GM12878 (cell line): Measurements from ENCODE around the gene ATP5PD.

Source experiments
- CHD2 ChIP-seq: IDR thresholded peaks from 2 replicates; pipeline ENCODE4 v1.6.1; 2011; ENCODE audit warnings: low read depth, low read length, improper control_type of control experiment, borderline replicate concordance
- CHD4 ChIP-seq: fragments of 200-600 bp; sonication (generic); IDR thresholded peaks from 2 replicates; pipeline ENCODE4 v1.6.1; 2016; ENCODE audit warnings: mild to moderate bottlenecking
- CTCF ChIP-seq, 3 experiments: IDR thresholded peaks in 2 of 3; conservative IDR thresholded peaks in 1 of 3; 2 replicates each; pipeline ENCODE4 v1.5.1; 2011; ENCODE audit warnings: low read depth in 3 of 3, low read length in 3 of 3, mild to moderate bottlenecking in 3 of 3, control low read depth in 2 of 3, moderate library complexity in 2 of 3, inconsistent platforms in 1 of 3, mixed read lengths in 1 of 3; ENCODE audit not compliant: control insufficient read depth in 2 of 3, insufficient read depth in 1 of 3; ENCODE audit errors: extremely low read depth in 1 of 3
- ELK1 ChIP-seq: IDR thresholded peaks from 2 replicates; pipeline ENCODE4 v1.6.1; 2012; ENCODE audit warnings: low read depth, low read length, improper control_type of control experiment
- KDM1A ChIP-seq: fragments of 200-600 bp; sonication (generic); IDR thresholded peaks from 2 replicates; pipeline ENCODE4 v1.6.1; 2016; ENCODE audit warnings: borderline replicate concordance
- POLR2A ChIP-seq: IDR thresholded peaks from 2 replicates; pipeline ENCODE4 v1.6.1; 2011; ENCODE audit warnings: low read depth, mild to moderate bottlenecking, low read length
- POLR2AphosphoS5 ChIP-seq: IDR thresholded peaks from 2 replicates; pipeline ENCODE4 v1.6.1; 2011; ENCODE audit warnings: mild to moderate bottlenecking, low read length, inconsistent platforms
- REST ChIP-seq: IDR thresholded peaks from 2 replicates; pipeline ENCODE4 v1.6.1; 2012; ENCODE audit warnings: mild to moderate bottlenecking, low read depth, low read length
- SPI1 ChIP-seq: IDR thresholded peaks from 2 replicates; pipeline ENCODE4 v1.6.1; 2011; ENCODE audit warnings: low read depth, mild to moderate bottlenecking, low read length, moderate library complexity, borderline replicate concordance; ENCODE audit not compliant: insufficient read depth
- SREBF1 ChIP-seq: IDR thresholded peaks from 2 replicates; pipeline ENCODE4 v1.6.1; 2012; ENCODE audit warnings: mild to moderate bottlenecking, low read length
- TAF1 ChIP-seq: IDR thresholded peaks from 2 replicates; pipeline ENCODE4 v1.6.1; 2011; ENCODE audit warnings: mild to moderate bottlenecking, low read depth, low read length, borderline replicate concordance
- ZBED1 ChIP-seq: IDR thresholded peaks from 2 replicates; pipeline ENCODE4 v1.6.1; 2016; ENCODE audit warnings: borderline replicate concordance
- ZNF384 ChIP-seq: IDR thresholded peaks from 2 replicates; pipeline ENCODE4 v1.6.1; 2012; ENCODE audit warnings: low read depth, mild to moderate bottlenecking, low read length, improper control_type of control experiment, borderline replicate concordance

GRCh38 chr17:75020331-75021110, 26.2 kb downstream of the ATP5PD start:
- TF ChIP-seq SPI1 (no peak), CTCF (IDR thresholded peaks at IDR 0.05 in 2 of 3, conservative IDR thresholded peaks at IDR 0.05 in 1 of 3; ENCODE audit: control insufficient read depth in 2 of 3, extremely low read depth in 1 of 3, insufficient read depth in 1 of 3, low read depth in 3 of 3, low read length in 3 of 3) (no peak), TAF1 (no peak), CHD2 (no peak), SREBF1 (no peak), CHD4 (no peak), POLR2AphosphoS5 (no peak), POLR2A (no peak), KDM1A (no peak), ELK1 (no peak), ZNF384 (no peak), ZBED1 (no peak), REST (no peak)
